GM19238 (cell line): Measurements from ENCODE around the gene DHRSX.
"Not testable (repeated sequence)": the region's sequence is repeated elsewhere in the genome, so short reads cannot be mapped to it uniquely, and the experiment has no call there.

Source experiments
- DNase-seq: peaks from one replicate; pipeline ENCODE4 v3.0.0; 2011; ENCODE audit warnings: low spot score; ENCODE audit not compliant: insufficient read length

The DHRSX gene

GRCh38 chrX:2457289-2458133 lies 43.3 kb downstream of the DHRSX start:
- no peak for DNase-seq

GRCh38 chrX:2456091-2456490 lies 44.7 kb downstream of the DHRSX start:
- DNase-seq = not testable (repeated sequence)

- DNase-seq = not testable (repeated sequence)
Observed at GRCh38 chrX:2454620-2455019, 46.2 kb downstream of the DHRSX start.

DNA sequence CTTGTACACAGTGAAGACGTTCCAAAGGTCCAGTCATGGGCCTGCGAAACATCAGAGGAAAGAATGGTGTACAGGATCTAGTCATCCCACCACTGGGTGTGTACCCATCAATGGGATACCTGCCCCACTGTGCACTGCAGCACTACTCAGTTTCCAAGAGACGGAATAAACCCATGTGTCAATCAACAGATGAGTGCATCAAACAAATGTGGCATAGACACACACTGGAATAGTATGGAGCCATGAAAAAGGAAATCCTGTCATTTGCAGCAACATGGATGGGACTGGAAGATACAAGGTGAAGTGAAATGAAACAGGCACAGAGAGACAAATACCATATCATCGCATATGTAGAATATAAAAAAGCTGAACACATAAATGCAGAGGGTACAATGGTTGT lies 48.0 kb downstream of the DHRSX start:
- no peak for DNase-seq

GRCh38 chrX:2452317-2452784 lies 48.4 kb downstream of the DHRSX start:
- DNase-seq = no peak

DNA sequence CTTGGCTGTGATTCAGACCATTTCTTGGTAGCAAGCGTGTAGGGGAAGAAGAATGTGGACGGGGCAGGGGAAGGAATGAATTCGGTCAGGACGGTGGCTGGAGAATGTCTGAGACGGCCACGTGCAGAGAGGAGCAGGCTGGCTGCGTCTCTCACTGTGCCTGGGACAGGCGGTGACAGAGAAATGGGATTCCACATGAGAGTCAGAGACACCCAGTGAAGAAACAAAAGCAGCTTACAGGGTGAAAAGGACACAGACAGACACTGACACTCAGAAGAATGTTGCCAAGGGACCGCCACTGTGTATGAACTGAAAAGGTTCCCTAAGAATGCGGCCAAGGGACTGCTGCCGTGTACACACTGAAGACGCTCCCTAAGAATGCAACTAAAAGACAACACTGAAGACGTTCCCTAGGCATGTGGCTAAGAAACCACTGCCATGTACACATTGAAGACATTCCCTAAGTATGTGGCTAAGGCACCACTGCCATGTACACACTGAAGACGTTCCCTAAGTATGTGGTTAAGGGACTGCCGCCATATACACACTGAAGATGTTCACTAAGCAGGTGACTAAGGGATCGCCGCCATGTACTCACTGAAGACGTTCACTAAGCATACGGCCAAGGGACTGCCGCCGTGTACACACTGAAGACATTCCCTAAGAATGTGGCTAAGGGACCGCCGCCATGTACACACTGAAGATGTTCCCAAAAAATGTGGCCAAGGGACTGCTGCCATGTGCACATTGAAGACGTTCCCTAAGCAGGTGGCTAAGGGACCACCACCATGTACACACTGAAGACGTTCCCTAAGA lies 49.1 kb downstream of the DHRSX start:
- DNase-seq = no peak

GRCh38 chrX:2450681-2451080 lies 50.1 kb downstream of the DHRSX start:
- no peak for DNase-seq

DNA sequence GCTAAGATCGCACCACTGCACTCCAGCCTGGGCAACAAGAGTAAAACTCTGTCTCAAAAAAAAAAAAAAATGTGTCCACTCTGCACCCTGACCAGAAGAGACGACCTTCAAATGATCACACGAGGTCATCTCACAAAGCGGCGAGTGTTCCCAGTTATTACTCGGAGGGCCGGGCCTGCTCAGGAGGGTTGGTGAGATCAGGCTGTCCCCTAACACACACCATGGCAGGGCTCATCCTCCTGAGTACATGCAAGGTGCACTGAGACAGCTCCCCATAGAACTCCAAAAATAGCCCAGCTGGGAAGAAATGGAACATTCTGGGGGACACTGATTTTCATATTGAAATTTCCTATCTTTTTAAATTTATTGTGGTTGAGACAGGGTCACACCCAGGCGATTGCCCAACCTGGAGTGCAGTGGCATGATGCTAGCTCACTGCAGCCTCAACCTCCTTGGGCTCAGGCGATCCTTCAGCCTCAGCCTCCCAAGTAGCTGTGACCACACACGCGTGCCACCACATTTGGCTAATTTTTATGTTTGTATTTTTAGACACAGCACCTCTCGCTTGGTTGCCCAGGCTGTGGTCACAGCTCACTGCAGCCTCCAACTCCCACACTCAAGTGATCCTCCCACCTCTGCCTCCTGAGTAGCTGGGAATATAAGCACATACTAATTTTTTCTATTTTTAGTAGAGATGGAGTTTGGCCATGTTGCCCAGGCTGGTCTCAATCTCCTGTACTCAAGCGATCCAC lies 51.5 kb downstream of the DHRSX start:
- no peak for DNase-seq

DNA sequence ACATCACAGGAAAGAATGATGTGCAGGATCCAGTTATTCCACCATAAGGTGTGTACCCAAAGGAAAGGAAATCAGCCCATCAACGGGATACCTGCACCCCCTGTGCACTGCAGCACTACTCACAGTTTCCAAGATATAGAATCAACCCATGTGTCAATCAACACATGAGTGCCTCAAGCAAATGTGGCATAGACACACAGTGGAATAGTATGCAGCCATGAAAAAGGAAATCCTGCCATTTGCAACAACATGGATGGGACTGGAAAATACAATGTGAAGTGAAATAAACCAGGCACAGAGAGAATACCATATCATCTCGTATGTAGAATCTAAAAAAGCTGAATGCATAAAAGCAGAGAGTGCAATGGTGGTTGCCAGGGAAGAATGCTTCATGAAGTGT lies 53.3 kb downstream of the DHRSX start:
- DNase-seq = no peak

GRCh38 chrX:2446815-2447214 lies 54.0 kb downstream of the DHRSX start:
- no peak for DNase-seq

DNA sequence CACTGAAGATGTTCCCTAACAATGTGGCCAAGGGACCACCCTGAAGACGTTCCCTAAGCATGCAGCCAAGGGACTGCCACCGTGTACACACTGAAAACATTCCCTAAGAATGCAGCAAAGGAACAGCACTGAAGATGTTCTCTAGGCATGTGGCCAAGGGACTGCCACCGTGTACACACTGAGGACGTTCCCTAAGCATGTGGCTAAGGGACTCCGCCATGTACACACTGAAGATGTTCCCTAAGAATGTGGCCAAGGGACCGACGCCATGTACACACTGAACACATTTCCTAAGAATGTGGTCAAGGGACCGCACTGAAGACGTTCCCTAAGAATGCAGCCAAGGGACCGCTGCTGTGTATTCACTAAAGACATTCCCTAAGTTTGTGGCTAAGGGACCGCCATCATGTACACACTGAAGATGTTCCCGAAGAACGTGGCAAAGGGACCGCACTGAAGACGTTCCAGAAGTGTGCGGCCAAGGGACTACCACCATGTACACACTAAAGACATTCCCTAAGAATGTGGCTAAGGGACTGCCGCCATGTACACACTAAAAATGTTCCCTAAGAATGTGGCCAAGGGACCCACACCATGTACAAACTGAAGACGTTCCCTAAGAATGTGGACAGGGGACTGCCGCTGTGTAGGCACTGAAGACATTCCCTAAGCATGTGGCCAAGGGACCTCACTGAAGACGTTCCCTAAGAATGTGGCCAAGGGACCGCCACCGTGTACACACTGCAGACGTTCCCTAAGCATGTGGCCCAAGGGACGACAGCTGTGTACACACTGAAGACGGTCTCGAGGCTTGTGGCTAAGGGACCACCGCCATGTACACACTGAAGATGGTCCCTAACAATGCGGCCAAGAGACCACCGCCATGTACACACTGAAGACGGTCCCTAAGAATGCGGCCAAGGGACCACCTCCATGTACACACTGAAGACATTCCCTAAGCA lies 54.8 kb downstream of the DHRSX start:
- no peak for DNase-seq

DNA sequence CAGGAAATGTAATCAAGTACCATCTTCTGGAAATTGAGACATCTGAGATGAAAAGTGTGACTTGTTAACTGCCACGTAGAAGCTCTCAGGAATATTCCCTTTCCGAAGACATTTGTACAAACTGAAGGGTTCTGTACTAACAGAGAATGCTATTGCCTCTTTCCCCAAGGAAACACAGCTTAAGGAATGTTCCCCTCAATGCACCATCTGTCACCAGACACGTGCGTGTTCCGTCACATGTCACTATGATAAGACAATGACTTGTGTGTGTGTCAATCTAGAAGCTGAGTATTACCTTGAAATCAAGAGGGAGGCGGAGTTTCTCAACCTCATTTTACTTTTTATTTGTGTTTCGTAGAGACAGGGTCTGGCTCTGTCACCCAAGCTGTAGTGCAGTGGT lies 58.1 kb downstream of the DHRSX start:
- no peak for DNase-seq

- DNase-seq = no peak
Observed at GRCh38 chrX:2441466-2441865, 59.3 kb downstream of the DHRSX start.

- DNase-seq = no peak
Observed at GRCh38 chrX:2439613-2440012, 61.2 kb downstream of the DHRSX start.

- DNase-seq = no peak
Observed at GRCh38 chrX:2435465-2435864, 65.3 kb downstream of the DHRSX start.

DNA sequence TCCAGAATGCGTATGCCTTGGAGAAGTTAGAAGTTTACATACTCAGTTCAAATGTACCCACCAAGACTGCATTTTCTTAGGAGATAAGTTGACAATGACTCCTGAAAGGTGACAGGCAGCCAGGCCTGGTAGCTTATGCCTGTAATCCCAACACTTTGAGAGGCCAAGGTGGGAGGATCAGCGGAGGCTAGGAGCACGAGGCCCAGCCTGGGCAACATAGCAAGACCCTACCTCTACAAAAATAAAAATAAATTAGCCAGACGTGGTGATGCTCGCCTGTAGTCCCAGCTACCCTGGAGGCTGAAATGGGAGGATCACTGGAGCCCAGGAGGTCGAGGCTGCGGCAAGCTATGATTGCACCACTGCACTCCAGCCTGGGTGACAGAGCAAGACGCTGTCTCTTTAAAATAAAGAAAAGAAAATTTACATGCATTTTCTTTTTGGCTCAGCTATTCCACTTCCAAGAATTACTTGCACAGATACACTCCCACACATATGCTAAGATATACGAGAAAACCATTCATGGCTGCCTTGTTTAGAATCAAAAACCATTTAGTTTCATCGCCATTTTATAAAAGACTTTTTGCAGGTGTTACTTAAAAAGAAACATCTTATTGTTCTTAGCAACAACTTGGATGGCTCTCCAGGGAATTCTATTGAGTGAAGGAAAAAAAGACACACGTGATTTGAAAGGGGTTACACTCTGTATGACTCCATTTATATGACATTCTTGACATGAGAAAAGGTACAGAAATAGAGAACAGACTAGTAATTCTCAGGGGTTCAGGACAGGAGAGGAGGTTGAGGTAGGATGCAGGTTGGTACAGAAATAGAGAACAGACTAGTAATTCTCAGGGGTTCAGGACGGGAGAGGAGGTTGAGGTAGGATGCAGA lies 66.3 kb downstream of the DHRSX start:
- no peak for DNase-seq

- DNase-seq = no peak
Observed at GRCh38 chrX:2432298-2432863, 68.4 kb downstream of the DHRSX start.

DNA sequence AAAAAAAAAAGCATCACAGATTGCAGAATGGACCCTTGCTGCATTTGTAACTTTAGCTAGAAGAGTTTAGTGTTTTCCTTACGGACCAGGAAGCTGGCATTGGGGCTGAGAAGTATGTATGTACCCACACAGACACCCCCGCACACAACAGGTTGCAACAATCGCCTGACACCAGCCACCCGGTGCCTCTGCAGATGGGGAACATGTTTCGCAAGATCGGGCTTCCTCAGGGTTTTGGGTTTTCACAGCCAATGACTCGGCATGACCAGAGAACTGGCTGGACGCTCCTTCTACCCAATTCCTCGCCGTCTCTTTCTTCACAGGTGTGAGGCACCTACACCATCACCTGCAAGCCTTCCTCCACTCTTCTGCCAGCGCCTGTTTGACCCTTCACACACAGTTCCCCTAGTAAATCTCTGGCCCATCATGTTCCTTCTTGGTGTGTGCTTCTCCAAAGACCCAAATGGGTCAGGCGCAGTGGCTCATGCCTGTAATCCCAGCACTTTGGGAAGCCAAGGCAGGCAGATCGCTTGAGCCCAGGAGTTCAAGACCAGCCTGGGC lies 70.4 kb downstream of the DHRSX start:
- no peak for DNase-seq

DNA sequence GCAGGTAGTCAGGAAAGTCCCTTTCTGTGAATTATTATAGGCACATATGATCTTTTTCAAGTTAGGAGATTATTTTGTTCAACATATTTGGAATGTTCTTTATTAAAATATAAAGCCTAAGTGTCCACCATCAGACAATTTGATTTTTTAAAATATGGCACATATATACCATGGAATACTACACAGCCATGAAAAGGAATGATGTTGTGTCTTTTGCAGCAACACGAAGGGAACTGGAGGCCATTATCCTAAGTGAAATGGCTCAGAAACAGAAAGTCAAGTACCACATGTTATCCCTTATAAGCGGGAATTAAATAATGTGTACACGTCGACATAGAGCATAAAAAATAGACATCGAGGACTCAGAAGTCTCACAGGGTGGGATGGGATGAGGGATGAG lies 73.0 kb downstream of the DHRSX start:
- no peak for DNase-seq
